GM19455 (cell line): ENCODE results near the gene MED26.
A peak's percentile ranks its signal among the peaks of the same experiment; 100 is the strongest.
"Not testable (repeated sequence)": the region's sequence is repeated elsewhere in the genome, so short reads cannot be mapped to it uniquely, and the experiment has no call there.

Experiments used
- ATAC-seq: cut with Tn5 transposase; IDR thresholded peaks from one replicate; pipeline ENCODE4 v1.9.1; 2021; ENCODE audit not compliant: unreplicated experiment

The MED26 gene, protein sequence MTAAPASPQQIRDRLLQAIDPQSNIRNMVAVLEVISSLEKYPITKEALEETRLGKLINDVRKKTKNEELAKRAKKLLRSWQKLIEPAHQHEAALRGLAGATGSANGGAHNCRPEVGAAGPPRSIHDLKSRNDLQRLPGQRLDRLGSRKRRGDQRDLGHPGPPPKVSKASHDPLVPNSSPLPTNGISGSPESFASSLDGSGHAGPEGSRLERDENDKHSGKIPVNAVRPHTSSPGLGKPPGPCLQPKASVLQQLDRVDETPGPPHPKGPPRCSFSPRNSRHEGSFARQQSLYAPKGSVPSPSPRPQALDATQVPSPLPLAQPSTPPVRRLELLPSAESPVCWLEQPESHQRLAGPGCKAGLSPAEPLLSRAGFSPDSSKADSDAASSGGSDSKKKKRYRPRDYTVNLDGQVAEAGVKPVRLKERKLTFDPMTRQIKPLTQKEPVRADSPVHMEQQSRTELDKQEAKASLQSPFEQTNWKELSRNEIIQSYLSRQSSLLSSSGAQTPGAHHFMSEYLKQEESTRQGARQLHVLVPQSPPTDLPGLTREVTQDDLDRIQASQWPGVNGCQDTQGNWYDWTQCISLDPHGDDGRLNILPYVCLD

DNA sequence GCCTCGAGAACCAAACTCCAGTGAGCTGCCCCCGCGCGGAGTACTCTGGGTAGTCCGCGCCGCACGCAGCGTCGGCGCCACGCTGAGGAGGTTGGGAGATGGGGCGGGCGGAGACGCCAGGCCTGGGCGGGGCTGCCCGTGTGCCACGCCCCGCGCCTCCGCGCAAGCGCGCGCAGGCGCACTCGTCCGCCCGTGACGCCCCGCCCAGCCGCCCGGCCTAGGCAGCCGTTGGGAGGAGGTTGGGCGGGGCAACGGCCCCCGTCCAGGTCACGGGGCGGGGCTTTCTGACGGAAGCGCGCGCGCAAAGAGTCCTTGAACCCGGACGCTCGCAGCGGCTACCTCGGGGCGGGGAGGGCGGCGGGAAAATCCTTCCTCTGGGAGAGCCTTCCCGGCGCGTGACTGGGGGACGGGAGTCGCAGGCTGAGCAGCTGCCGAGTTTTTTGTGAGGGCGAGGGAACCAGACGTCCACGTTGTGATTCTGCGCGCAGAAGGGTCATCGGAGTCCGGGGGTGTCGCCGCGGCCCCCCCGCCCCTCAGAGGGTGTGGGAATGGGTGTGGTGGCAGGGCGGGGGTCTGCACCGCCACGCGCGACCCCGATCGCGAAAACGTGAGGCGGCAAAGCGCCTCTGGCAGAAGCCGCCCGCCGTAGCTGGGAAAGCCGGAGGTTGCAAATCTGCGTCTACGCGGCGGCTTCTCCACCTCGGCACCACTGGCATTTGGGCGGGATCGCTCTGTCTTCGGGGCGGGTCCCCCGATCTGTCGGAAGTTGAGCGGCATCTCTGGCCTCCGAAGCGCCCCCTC, at the start of gene MED26:
MED26 (minus strand) TSS at position 22 of the 801 bp plus-strand sequence. CDS start 261 bp downstream, outside the sequence.
- peak; percentile 72 for ATAC-seq

DNA sequence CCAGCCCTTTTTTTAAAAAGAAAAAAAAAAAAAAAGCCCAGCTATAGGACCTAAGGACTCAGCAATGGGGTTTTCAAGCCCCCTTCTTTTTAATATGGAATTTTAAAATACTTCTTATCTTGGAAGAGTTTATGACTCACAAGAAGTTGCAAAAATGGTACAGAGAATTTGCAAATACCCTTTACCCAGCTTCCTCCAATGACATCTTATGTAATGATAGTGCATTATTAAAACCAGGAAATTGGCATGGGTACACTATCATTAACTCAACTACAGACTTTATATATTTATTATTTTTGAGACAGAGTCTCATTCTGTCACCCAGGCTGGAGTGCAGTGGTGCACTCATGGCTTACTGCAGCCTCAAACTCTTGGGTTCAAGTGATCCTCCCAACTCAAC, 49.1 kb upstream of the MED26 start:
- no peak for ATAC-seq

DNA sequence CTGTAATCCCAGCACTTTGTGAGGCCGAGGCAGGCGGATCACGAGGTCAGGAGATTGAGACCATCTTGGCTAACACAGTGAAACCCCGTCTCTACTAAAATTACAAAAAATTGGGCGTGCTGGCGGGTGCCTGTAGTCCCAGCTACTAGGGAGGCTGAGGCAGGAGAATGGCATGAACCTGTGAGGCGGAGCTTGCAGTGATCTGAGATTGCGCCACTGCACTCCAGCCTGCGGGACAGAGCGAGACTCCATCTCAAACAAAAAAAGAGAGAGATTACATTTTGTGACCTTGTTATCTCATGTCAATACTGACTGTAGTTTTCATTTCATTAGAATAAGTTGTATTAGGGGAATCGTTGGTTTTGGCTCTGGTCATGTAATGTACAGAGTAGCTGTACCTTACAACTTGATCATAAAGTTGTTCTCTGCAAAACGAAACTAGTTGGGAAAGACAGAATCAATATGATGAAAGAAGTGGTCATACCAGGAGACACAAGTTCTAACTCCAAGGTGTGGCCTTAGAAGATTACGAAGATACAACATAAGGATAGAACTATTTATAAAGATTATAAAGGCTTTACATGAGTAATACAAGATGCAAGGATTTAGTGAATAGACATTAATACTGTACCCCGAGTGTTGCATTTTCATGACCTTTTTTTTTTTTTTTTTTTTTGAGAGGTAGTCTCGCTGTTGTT, 48.2 kb upstream of the MED26 start:
- no peak for ATAC-seq

DNA sequence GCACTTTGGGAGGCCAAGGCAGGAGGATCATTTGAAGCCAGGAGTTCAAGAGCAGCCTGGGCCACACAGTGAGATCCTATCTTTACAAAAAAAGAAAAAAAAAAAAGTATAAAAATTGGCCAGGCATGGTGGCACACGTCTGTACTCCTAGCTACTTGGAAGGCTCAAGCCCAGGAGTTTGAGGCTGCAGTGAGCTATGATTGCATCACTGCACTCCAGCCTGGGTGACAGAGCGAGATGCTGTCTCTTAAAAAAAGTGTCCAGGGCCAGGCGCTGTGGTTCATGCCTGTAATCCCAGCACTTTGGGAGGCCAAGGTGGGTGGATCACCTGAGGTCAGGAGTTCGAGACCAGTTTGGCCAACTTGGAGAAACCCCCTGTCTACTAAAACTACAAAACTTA, 45.8 kb upstream of the MED26 start:
- not testable (repeated sequence) for ATAC-seq

DNA sequence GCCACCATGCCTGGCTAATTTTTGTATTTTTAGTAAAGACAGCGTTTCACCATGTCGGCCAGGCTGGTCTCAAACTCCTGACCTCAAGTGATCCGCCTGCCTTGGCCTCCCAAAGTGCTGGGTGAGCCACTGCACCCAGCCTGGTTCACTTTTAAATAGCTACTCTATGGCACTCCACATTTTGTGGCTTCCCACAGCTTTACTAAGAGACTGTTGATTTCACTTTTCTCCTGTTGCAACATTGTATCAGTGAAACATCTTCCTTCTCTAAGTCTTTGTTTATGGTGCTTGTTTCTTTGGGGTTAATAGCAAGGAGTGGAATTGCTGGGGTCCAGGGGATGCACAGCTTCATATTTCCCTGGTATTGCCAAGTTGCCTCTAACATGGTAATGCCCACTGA, 45.2 kb upstream of the MED26 start:
- ATAC-seq, result no peak

DNA sequence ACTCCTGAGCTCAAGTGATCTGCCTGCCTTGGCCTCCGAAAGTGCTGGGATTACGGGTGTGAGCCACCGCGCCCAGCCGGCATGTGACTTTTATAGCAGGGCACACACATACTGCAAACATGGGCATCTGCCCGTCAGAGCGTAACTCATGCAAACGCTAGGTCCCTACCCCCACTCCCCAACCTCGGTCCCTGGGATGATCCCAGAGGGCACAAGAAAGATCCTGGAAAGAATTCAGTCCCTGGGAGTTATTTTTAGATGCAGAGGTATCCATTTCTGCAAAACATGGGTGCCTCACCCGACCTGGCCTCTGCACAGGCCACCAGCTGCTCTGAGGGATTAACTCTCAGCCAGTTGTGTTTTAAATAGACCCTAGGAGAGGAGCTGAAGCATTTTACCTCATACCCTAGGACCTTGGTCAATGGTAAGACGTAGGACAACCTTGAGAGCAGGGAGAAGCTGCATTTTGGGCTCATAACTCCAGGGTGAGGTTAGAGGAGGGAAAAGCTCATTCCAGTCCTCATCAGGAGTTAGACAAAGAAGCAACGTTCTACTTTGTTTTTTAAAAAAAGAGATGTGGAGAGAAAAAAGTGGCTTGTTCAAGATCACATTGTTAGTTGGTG, 43.8 kb upstream of the MED26 start:
- no peak for ATAC-seq

DNA sequence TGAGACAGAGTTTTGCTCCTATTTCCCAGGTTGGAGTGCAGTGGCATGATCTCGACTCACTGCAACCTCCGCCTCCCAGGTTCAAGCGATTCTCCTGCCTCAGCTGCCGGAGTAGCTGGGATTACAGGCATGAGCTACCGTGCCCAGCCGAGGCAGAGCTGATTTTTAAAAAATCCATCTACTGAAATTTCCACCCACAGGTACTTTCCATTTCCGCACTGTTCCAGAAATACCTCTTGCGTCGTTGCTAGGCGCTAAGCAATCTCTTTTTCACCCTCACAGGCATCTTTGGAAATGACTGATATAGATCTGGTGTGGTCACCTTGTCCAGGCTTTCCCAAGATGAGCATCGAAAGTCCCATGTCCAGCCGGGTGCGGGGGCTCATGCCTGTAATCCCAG, 42.3 kb upstream of the MED26 start:
- ATAC-seq, result no peak

DNA sequence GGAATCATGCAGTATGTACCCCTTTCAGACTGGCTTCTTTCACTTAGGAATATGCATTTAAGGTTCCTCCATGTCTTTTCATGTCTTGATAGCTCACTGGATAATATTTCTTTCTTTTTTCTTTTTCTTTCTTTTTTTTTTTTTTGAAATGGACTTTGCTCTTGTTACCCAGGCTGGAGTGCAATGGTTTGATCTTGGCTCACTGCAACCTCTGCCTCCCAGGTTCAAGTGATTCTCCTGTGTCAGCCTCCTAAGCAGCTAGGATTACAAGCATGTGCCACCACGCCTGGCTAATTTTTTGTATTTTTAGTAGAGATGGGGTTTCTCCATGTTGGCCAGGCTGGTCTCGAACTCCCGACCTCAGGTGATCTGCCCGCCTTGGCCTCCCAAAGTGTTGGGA, 40.7 kb upstream of the MED26 start:
- not testable (repeated sequence) for ATAC-seq

DNA sequence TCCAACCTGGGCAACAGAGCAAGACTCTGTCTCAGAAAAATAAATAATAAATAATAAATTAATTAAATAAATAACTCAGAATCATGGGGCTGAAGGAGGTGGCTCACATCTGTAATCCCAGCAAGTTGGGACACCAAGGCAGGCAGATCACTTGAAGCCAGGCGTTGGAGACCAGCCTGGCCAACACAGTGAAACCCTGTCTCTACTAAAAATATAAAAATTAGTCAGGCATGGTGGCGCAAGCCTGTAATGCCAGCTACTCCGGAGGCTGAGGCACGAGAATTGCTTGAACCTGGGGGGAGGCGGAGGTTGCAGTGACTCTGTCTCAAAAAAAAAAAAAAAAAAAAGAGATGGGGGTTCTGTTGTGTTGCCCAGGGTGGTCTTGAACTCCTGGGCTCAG, 40.2 kb upstream of the MED26 start:
- ATAC-seq, result no peak

DNA sequence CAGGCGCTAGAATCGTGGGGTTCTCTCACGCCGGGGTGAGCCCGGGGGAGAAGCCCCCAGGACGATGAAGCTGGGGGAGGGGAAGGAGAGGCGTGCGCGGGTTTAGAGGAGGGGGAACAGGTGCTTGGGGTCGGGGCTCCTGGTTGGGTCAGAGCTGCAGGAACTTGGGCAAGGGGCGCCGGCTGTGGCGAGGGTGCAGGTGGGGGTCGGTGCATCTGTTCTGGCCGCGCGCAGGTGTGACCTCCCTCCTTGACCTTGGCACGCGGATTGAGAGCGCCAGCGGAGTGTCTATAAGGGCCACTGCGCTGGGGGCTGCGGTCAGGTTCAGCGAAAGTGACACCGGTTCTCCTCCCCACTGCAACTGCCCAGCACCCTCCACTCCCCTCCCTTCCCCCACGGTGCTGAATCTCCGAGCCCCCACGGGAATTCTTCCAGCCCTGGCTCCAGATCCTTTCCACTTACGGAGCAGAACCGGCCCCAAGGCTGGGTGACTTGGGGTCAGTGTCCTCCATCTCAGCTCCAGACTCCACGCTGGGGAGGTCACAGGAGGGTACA, 33.6 kb upstream of the MED26 start:
- no peak for ATAC-seq

DNA sequence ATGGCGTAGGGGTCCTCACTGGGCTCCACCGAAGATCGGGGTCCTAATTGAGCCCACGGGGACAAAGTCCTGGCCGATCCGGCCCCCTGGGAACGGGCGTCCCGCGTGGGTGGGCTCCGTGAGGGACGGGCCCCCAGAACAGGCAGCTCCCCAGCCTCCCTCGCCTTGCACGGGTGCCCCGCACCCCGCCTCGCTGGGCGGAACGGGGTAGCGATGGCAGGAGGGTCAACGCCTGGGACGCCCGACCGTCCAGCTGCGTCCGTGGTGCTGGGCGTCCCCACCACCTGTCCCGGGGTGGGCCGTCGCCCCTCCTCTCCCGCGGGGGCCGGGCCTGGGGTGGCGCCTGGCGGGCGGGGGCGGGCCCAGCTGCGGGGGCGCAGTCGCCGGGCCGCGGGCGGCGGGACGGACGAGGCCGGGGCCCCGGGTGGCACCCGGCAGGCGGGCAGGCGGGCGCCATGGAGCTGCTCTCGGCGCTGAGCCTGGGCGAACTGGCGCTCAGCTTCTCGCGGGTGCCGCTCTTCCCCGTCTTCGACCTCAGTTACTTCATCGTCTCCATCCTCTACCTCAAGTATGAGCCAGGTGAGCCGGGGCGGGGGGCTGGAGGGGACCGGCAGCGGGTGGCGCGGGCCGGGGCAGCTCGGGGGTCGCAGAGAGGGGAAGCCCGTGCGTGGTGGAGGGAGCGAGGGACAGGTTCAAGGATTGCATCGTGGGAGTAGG, 32.9 kb upstream of the MED26 start, which contains the start of gene TMEM38A:
TMEM38A (plus strand) TSS at position 377 of the 717 bp plus-strand sequence; CDS start at position 456, 79 bp downstream.
- no peak for ATAC-seq

DNA sequence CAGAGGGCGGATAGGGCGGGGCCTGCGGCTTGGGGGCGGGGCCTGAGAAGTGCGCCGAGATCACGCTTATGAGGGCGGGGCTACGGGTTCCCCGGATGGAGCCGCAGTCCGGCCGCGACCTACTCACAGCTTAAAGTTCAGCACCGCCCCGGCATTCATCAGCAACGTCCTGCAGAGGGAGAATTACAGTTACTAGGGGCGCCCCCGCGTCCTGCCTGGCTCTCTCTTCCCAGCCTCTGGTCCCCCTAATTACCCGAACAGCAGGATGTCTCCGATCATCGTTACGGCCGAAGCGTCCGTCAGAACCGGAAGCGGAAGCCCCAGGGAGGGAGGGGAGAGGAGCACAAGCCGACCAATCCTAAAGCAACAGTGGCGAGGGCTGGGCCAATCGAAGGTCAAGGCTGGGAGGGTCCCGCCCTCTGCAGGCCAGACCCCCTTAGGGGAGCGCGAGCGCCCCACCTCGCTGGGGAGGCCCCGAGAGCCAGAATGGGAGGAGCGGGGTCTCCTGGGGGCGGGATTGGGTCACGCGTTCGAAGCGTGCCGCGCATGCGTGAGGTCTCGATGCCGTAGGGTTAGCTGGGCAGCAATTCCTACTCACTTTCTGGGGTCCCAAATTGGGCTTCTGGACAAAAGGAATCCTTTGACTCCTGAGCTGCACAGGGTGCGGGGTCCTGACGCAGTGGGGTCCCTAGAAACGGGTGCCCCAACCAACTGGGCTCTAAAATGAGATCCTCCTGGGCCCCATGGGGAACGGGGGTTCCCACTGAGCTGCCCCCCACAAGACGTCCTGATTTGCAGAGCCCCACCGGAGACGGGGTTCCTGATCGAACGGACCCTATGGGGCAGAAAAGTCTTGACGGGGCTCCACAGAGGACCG, 32.1 kb upstream of the MED26 start, which contains the start of gene SMIM7:
SMIM7 (minus strand) TSS at position 313 of the 877 bp plus-strand sequence; CDS start at position 279, 34 bp downstream.
- ATAC-seq, result peak; percentile 84

DNA sequence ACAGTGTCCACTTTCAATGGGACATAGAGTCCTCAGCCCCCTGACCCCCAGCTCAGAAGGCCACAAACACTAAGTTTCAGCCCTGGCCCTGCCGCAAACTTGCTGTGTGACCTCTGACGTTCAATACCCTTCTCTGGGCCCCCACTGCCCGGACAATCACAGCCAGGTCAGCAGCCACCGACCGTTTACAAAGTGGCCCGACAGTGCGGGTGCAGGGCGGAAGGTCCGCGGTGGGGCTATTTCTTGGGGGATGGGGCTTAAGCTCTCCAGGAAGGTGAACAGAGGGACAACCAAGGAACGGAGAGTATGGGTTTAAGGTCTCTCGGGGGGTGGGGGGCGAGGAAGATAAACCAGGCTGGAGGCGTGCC, 31.4 kb upstream of the MED26 start:
- no peak for ATAC-seq

DNA sequence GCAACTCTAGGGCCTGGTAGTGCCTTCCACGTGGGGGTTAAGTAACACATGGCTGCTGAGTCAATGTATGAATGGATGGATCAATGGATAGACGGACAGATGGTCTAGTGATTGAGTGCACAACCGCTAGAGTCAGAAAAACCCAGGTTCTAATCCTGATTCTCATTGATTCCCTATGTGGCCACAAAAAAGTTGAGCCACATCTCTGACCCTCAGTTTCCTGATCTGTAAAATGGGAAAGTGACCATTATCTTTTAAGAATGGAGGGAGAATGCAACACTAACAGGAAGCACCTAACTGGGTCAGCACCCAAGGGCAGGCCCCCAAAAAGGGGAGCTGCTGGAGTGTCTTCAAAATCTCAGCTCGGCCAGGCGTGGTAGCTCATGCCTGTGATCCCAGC, 29.4 kb upstream of the MED26 start:
- ATAC-seq, result no peak

DNA sequence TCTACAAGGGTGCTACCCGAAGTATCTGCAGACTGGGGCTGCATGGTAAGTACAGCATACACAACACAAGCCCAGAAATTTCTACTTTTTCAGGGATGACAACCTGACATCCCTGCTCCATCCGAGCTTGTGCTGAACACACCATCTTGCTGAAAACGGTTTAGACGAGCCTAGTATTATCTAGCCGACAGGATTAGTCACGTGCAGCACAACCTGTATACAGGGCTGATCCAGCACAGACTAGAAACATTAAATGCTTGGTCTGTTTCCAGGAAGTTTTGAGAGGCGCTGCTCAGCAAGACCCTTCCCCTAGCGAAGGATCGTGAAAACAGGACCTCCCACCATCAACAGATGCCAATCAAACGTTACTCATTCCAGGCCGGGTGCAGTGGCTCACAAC, 27.7 kb upstream of the MED26 start:
- no peak for ATAC-seq

DNA sequence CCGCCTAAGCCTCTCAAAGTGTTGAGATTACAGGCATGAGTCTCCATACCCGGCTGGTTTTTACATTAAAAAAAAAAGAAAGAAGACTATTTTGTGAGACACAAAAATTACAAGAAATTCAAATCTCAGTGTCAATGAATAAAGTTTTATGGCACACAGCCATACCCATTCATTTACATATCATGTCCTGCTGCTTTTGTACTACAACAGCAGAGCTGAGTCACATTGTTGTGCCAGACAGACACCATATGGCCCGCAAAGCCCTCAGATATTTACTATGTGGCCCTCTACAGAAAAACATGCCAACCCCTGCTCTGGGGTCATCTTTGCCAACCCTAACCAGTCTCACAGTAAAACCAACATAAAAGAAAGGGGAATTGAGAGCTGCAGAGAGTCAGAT, 26.6 kb upstream of the MED26 start:
- ATAC-seq, result no peak

DNA sequence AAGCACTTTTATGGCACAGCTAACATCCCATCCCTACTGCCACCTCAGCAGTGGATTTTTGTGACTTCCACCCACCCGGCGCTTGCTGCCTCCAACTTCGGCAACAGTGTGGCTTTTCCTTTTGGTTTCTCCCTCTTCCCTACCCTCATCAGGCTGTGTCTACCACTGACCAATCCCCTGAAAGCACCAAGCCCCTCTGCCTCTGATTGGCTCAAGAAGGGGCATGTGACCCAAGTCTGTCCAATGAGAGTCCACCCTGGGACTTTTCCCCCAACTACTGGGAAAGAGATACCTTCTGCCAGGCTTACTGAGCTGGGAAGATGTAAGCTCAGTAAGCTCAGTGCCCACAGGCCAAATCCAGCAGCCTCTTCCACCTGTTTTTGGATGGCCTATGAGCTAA, 26.1 kb upstream of the MED26 start:
- ATAC-seq, result no peak

DNA sequence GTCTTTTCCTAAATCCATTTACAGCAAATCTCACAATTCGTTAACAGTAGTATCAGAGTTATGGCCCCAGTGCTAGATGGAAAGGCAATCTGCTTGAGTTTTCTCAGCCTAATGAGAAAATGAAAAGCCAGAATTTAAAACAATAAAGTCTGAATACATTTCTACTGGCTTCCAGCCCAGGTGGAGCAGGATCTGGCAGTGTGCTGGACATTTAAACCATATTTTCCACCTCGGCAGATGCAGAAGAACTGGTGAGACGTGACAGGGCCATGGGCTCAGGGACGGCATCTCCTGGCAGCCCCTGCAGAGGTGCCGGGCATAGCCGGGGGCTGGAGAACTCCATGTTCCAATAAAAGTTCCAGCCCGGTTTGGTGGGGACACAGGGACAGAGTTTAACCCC, 24.9 kb upstream of the MED26 start:
- no peak for ATAC-seq
